B cell (primary cell): ENCODE measurements around the gene MICAL3. TPM values are rescaled to one million over a fixed set of nuclear protein-coding genes. Genes with fewer than 3 reads are reported as not detected.
"Not testable (repeated sequence)": the region's sequence is repeated elsewhere in the genome, so short reads cannot be mapped to it uniquely, and the experiment has no call there.

Source experiments
- ATAC-seq: fragments of 200-7000 bp; cut with Tn5 transposase; one replicate; pipeline ENCODE4 v1.10.0; 2021; ENCODE audit warnings: low read depth, mild to moderate bottlenecking, moderate number of reproducible peaks, moderate library complexity
- CTCF ChIA-PET: fragments of 350-600 bp; sonication (Branson Sonifier 250); formaldehyde crosslinking; loops from one replicate; lab custom pipeline; 2021; ENCODE audit warnings: antibody characterized with exemption, inconsistent platforms; lab: Charles Lee
- POLR2A ChIA-PET: fragments of 350-600 bp; sonication (Branson Sonifier 250); formaldehyde crosslinking; loops from one replicate; lab custom pipeline; 2021; ENCODE audit warnings: antibody characterized with exemption; lab: Charles Lee
- DNase-seq: peaks from one replicate; pipeline ENCODE4 v3.0.0; 2013
- H2AFZ ChIP-seq: 2 replicates; pipeline ENCODE4 v1.6.1; 2012; ENCODE audit warnings: mild to moderate bottlenecking, low read depth, low read length; ENCODE audit not compliant: insufficient read depth, poor library complexity, severe bottlenecking
- H3K27ac ChIP-seq, 2 donors: 1 replicate in 1 of 2; 2 replicates in 1 of 2; pipeline ENCODE4 v1.5.1; 2012 to 2013; ENCODE audit warnings: low read length in 2 of 2, mild to moderate bottlenecking in 2 of 2, moderate library complexity in 1 of 2
- H3K27me3 ChIP-seq, 4 experiments: fragments of 200-600 bp in 1 of 4; sonication (generic) in 1 of 4; replicated peaks in 1 of 4; 1 replicate in 2 of 4; 2 replicates in 2 of 4; pipeline versions ENCODE4 v1.6.1 to v1.7.0; 2013 to 2016; ENCODE audit warnings: low read length in 3 of 4, mild to moderate bottlenecking in 2 of 4, mixed read lengths in 1 of 4, moderate library complexity in 1 of 4; ENCODE audit not compliant: insufficient read depth in 4 of 4, control insufficient read depth in 3 of 4; ENCODE audit errors: control extremely low read depth in 1 of 4
- H3K36me3 ChIP-seq, 2 experiments: replicated peaks in 1 of 2; 1 replicate in 1 of 2; 2 replicates in 1 of 2; pipeline versions ENCODE4 v1.6.1 to v1.7.1; 2013; ENCODE audit warnings: low read length in 1 of 2; ENCODE audit not compliant: insufficient read depth in 2 of 2, control insufficient read depth in 1 of 2; ENCODE audit errors: control extremely low read depth in 1 of 2, extremely low read depth in 1 of 2
- H3K4me1 ChIP-seq, 2 donors: fragments of 200-600 bp in 1 of 2; sonication (generic) in 1 of 2; 1 replicate in 1 of 2; 2 replicates in 1 of 2; pipeline versions ENCODE4 v1.5.1 to v1.6.1; 2013 to 2017; ENCODE audit warnings: low read length in 2 of 2; ENCODE audit not compliant: control insufficient read depth in 2 of 2, insufficient read depth in 2 of 2
- H3K4me2 ChIP-seq: replicated peaks from 2 replicates; pipeline ENCODE3; 2012; ENCODE audit warnings: mild to moderate bottlenecking, low read depth, low read length; ENCODE audit not compliant: poor library complexity, severe bottlenecking
- H3K4me3 ChIP-seq, 5 experiments: fragments of 200-600 bp in 1 of 5; sonication (generic) in 1 of 5; 1 replicate in 3 of 5; 2 replicates in 2 of 5; pipeline versions ENCODE4 v1.5.1 to v1.7.0; 2011 to 2016; ENCODE audit warnings: low read length in 4 of 5, mild to moderate bottlenecking in 4 of 5, low read depth in 2 of 5, control low read depth in 1 of 5, moderate library complexity in 1 of 5; ENCODE audit not compliant: insufficient read depth in 1 of 5; ENCODE audit errors: control extremely low read depth in 1 of 5, extremely low read depth in 1 of 5
- H3K79me2 ChIP-seq: fragments of 200-600 bp; sonication (generic); one replicate; pipeline ENCODE4 v1.6.0; 2016; ENCODE audit warnings: low read length; ENCODE audit not compliant: control insufficient read depth, insufficient read depth
- H3K9ac ChIP-seq: fragments of 200-600 bp; sonication (generic); 2 replicates; pipeline ENCODE4 v1.6.1; 2017; ENCODE audit warnings: mild to moderate bottlenecking, low read length, moderate library complexity
- H3K9me3 ChIP-seq, 3 donors: one replicate each; pipeline versions ENCODE4 v1.6.1 to v1.7.1; 2013; ENCODE audit warnings: low read length in 2 of 3; ENCODE audit not compliant: control insufficient read depth in 2 of 3, insufficient read depth in 1 of 3; ENCODE audit errors: control extremely low read depth in 1 of 3
- H4K20me1 ChIP-seq: 2 replicates; pipeline ENCODE4 v1.6.0; 2012; ENCODE audit warnings: mild to moderate bottlenecking, low read length; ENCODE audit not compliant: insufficient read depth, control insufficient read depth, poor library complexity, severe bottlenecking
- H3K27ac Mint-ChIP-seq: one replicate; pipeline ENCODE4 v1.8.0; 2021; ENCODE audit warnings: mixed read lengths
- H3K27me3 Mint-ChIP-seq: one replicate; pipeline ENCODE4 v1.8.0; 2021; ENCODE audit warnings: mixed read lengths
- H3K4me1 Mint-ChIP-seq: one replicate; pipeline ENCODE4 v1.8.0; 2021; ENCODE audit warnings: mixed read lengths
- H3K4me3 Mint-ChIP-seq: one replicate; pipeline ENCODE4 v1.8.0; 2021; ENCODE audit warnings: mixed read lengths
- H3K9me3 Mint-ChIP-seq: one replicate; pipeline ENCODE4 v1.8.0; 2022; ENCODE audit warnings: mixed read lengths; ENCODE audit not compliant: insufficient read depth
- CTCF ChIP-seq: fragments of 200-600 bp; IDR thresholded peaks from one replicate; pipeline ENCODE4 v1.8.0; 2022; ENCODE audit warnings: antibody characterized with exemption, mild to moderate bottlenecking
- EZH2 ChIP-seq: IDR thresholded peaks from 2 replicates; pipeline ENCODE4 v1.6.1; 2012; ENCODE audit warnings: borderline replicate concordance, low read depth, mild to moderate bottlenecking, moderate library complexity, low read length; ENCODE audit not compliant: insufficient read depth, poor library complexity, severe bottlenecking
- WGBS: methylation state at CpG from one replicate; pipeline ENCODE4 v1.1.5; 2013; ENCODE audit warnings: missing lambda C conversion rate; ENCODE audit not compliant: insufficient coverage; 5-methylcytosine and 5-hydroxymethylcytosine counted together
- intact Hi-C: fragments of 100-400 bp; cut with micrococcal nuclease; formaldehyde crosslinking; loops from one replicate; pipeline ENCODE4 v1.10.0; 2022
- polyA plus RNA-seq: library from polyadenylated mRNA; depleted of rRNA; stranded (reverse); fragments of >200 nt; gene quantifications from 2 replicates; pipeline ENCODE4 v1.2.3, GENCODE V29; 2012
- total RNA-seq, 2 donors: library from RNA; stranded (reverse); fragments of 120-200 nt in 1 of 2; gene quantifications; 1 replicate in 1 of 2; 2 replicates in 1 of 2; pipeline versions ENCODE4 v1.2.3 to v1.2.4, GENCODE V29; 2013 to 2022

MICAL3 gene
- total and polyA plus RNA-seq, 2 donors (not counting 1 experiment from before 2014, with no cell fraction given), result 50.5 to 253 TPM

- H3K4me3 ChIP-seq, result no peak overlapping the region
- H4K20me1 ChIP-seq, result no peaks in the 10 kb centered on the region
- H3K27ac Mint-ChIP-seq, result no peak overlapping the region
- ATAC-seq (no peak), DNase-seq (no peak)
- peaks cover 22% of the 10 kb centered on the region for H3K4me1 Mint-ChIP-seq
- H3K9ac ChIP-seq, result peak overlapping the region; percentile 70
- H3K27ac ChIP-seq, result no peak overlapping the region
- intact Hi-C loops, result no loop called here
- ChIA-PET POLR2A (interaction anchor here (1.0 to 1.5 kb wide), 3 partner anchors 11 to 55 kb away, joined by 5 to 9 read pairs (median 5); partner anchors contain the start of gene PEX26), CTCF (interaction anchor here (0.7 to 9.5 kb wide), 19 partner anchors 10 to 193 kb away, joined by 3 to 136 read pairs (median 5); partner anchors contain the start of gene PEX26)
- no peaks in the 10 kb centered on the region for H3K27me3 ChIP-seq
- peak overlapping the region; percentile 94 for H3K4me2 ChIP-seq
- TF ChIP-seq EZH2 (no peak), CTCF (no peak)
- no peaks in the 10 kb centered on the region for H3K36me3 ChIP-seq
- peaks cover 13 to 23% of the 10 kb centered on the region in 2 donors for H3K4me1 ChIP-seq
- no peaks in the 10 kb centered on the region for H3K9me3 Mint-ChIP-seq
- H3K79me2 ChIP-seq, result peaks cover 60% of the 10 kb centered on the region
- no peaks in the 10 kb centered on the region for H3K27me3 Mint-ChIP-seq
- WGBS, result 95% methylated on average over 2 of the region's 3 CpGs
- H2AFZ ChIP-seq, result no peak overlapping the region
- peak overlapping the region; percentile 98 for H3K4me3 Mint-ChIP-seq
- no peaks in the 10 kb centered on the region for H3K9me3 ChIP-seq
Observed at GRCh38 chr22:18022876-18023275, 1.5 kb downstream of the MICAL3 start.

DNA sequence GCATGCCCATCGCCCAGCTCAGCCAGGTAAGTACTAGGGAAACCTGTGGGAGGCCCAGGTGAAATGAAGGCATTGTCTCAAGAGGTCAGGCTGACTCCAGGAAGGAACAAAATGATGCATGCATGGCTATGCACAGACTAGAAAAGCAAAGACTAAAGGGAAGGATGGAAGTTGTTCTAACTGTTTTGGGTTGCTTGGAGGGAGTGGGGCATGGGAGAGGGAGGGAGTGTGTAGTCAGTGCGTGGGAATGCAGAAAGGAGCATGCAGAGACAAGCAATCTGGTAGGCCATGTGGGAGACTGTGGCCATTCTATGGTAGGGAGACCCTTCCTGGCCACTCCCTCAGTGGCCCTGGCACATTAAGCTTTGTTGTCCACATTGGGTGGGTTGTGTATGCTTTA lies 2.9 kb downstream of the MICAL3 start:
- H3K9me3 Mint-ChIP-seq, result no peaks in the 10 kb centered on the region
- Histone ChIP-seq H3K4me3 (no peak overlapping the region), H3K4me2 (no peak overlapping the region), H3K27me3 (no peaks in the 10 kb centered on the region), H3K9ac (no peak overlapping the region), H4K20me1 (no peaks in the 10 kb centered on the region), H3K79me2 (peaks cover 55% of the 10 kb centered on the region), H2AFZ (no peak overlapping the region), H3K36me3 (no peaks in the 10 kb centered on the region), H3K27ac (no peak overlapping the region), H3K4me1 (peaks cover 13 to 23% of the 10 kb centered on the region in 2 donors), H3K9me3 (no peaks in the 10 kb centered on the region)
- DNase-seq (no peak), ATAC-seq (no peak)
- 100% methylated on average over 1 of the region's 2 CpGs for WGBS
- H3K27ac Mint-ChIP-seq, result no peak overlapping the region
- POLR2A ChIA-PET, result interaction anchor here (1.0 kb wide), 1 partner anchor 16 kb away, joined by 3 read pairs; no protein-coding TSS in a partner anchor
- TF ChIP-seq EZH2 (no peak), CTCF (no peak)
- H3K4me1 Mint-ChIP-seq, result peaks cover 22% of the 10 kb centered on the region
- no peaks in the 10 kb centered on the region for H3K27me3 Mint-ChIP-seq
- CTCF ChIA-PET, result interaction anchor here (4.7 to 9.5 kb wide), 2 partner anchors 17 to 53 kb away, joined by 45 to 136 read pairs; partner anchors contain the start of gene PEX26
- H3K4me3 Mint-ChIP-seq, result peak overlapping the region; percentile 33
- intact Hi-C loops, result no loop called here

DNA sequence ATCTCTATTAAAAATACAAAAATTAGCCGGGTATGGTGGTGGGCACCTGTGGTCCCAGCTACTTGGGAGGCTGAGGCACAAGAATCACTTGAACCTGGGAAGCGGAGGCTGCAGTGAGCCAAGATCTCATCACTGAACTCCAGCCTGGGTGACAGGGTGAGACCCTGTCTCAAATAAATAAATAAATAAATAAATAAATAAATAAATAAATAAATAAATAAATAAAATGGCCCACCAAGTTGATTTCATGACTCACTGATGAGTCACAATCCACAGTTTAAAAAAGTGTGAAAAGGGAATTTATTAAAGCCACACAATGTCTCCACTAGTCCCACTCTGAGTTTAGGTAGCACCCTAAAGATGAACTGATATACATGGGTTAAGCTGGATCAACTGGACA lies 3.6 kb downstream of the MICAL3 start:
- H3K9ac ChIP-seq, DNase-seq, ATAC-seq, H4K20me1 ChIP-seq, H2AFZ ChIP-seq, H3K27ac ChIP-seq, H3K4me3 ChIP-seq, H3K9me3 ChIP-seq, H3K4me3 Mint-ChIP-seq, H3K27ac Mint-ChIP-seq, H3K27me3 Mint-ChIP-seq, H3K36me3 ChIP-seq, H3K9me3 Mint-ChIP-seq, H3K4me2 ChIP-seq, H3K27me3 ChIP-seq, intact Hi-C loops: not testable (repeated sequence)
- ChIA-PET POLR2A (interaction anchor here (1.0 kb wide), 1 partner anchor 16 kb away, joined by 3 read pairs; no protein-coding TSS in a partner anchor), CTCF (interaction anchor here (9.5 kb wide), 1 partner anchor 54 kb away, joined by 136 read pairs; the partner anchor contains the start of gene PEX26)
- Histone ChIP-seq H3K79me2 (peaks cover 57% of the 10 kb centered on the region), H3K4me1 (peaks cover 13 to 23% of the 10 kb centered on the region in 2 donors)
- 100% methylated on average over 1 of the region's 2 CpGs for WGBS
- H3K4me1 Mint-ChIP-seq, result peaks cover 22% of the 10 kb centered on the region
